Suprapubic skin (tissue), 4 donors: Measurements from ENCODE around the gene RBM47. TPM values are rescaled to one million over a fixed set of nuclear protein-coding genes. Genes with fewer than 3 reads are reported as not detected.
"Not testable (repeated sequence)": the region's sequence is repeated elsewhere in the genome, so short reads cannot be mapped to it uniquely, and the experiment has no call there.

Experiments used
- DNase-seq, 2 donors: peaks; one replicate each; pipeline ENCODE4 v3.0.0-alpha.2; 2019; ENCODE audit warnings: low spot score in 2 of 2
- H3K27ac ChIP-seq: fragments of 200-600 bp; sonication (generic); one replicate; pipeline ENCODE4 v1.5.1; 2019
- H3K27me3 ChIP-seq: fragments of 200-600 bp; sonication (generic); one replicate; pipeline ENCODE4 v1.5.1; 2019
- H3K36me3 ChIP-seq: fragments of 200-600 bp; sonication (generic); one replicate; pipeline ENCODE4 v1.5.1; 2019
- H3K4me1 ChIP-seq: fragments of 200-600 bp; sonication (generic); one replicate; pipeline ENCODE4 v1.5.1; 2019
- H3K4me3 ChIP-seq: fragments of 200-600 bp; sonication (generic); one replicate; pipeline ENCODE4 v1.5.1; 2019; ENCODE audit warnings: mild to moderate bottlenecking
- H3K9me3 ChIP-seq: fragments of 200-600 bp; sonication (generic); one replicate; pipeline ENCODE4 v1.5.1; 2019
- EP300 ChIP-seq: sonication (generic); formaldehyde crosslinking; IDR thresholded peaks from one replicate; pipeline ENCODE4 v1.6.1; 2017; ENCODE audit warnings: antibody characterized with exemption
- POLR2A ChIP-seq, 2 donors: fragments of 450-650 bp; IDR thresholded peaks; one replicate each; pipeline ENCODE4 v1.6.1; 2017; ENCODE audit warnings: antibody characterized with exemption in 2 of 2, mild to moderate bottlenecking in 2 of 2, moderate library complexity in 2 of 2
- POLR2AphosphoS5 ChIP-seq, 3 donors: sonication (generic); formaldehyde crosslinking; IDR thresholded peaks; one replicate each; pipeline ENCODE4 v1.6.1; 2017; ENCODE audit warnings: antibody characterized with exemption in 3 of 3
- WGBS: methylation state at CpG from one replicate; pipeline ENCODE4 v1.1.5; 2018; 5-methylcytosine and 5-hydroxymethylcytosine counted together
- total RNA-seq, 4 donors: library from RNA; depleted of rRNA; stranded (reverse); fragments of >200 nt; gene quantifications; one replicate each; pipeline ENCODE4 v1.1.0, GENCODE V29; 2016
- TF ChIP-seq, protein P1 (sequence below), 2 donors: fragments of 200-600 bp in 1 of 2; fragments of 450-650 bp in 1 of 2; sonication (generic) in 1 of 2; IDR thresholded peaks; one replicate each; pipeline ENCODE4 v1.5.1; 2016 to 2019; ENCODE audit warnings: antibody characterized with exemption in 2 of 2, mild to moderate bottlenecking in 1 of 2, moderate library complexity in 1 of 2

Gene RBM47
- total RNA-seq, 4 donors from 2014 or later = 40.2 to 286 (median 47.4) TPM

DNA sequence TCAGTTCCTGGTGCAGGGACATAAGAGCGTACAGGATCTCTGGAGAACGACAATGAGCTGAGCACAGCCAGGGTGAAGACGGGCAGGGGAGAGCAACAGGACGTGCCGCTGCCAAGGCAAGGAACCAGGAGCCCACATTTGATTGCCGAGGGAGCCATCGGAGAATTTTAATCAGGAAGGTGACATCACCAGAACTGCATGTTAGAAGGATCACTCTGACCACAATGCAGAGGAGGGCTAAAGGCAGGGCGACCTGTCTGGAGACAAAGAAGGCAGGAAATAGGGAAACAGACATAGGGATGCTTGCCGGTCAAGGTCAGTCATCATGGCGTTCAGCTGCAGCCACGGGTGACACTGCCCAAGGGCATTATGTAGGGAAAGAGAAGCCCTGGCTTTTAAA lies 81.4 kb downstream of the RBM47 start:
- Histone ChIP-seq H3K27ac (peak overlapping the region; percentile 2), H3K36me3 (no peaks in the 10 kb centered on the region), H3K4me3 (no peak overlapping the region), H3K9me3 (no peaks in the 10 kb centered on the region), H3K27me3 (no peaks in the 10 kb centered on the region), H3K4me1 (peaks cover 14% of the 10 kb centered on the region)
- 77% methylated on average over 11 of the region's 11 CpGs for WGBS
- TF ChIP-seq, protein P1, sequence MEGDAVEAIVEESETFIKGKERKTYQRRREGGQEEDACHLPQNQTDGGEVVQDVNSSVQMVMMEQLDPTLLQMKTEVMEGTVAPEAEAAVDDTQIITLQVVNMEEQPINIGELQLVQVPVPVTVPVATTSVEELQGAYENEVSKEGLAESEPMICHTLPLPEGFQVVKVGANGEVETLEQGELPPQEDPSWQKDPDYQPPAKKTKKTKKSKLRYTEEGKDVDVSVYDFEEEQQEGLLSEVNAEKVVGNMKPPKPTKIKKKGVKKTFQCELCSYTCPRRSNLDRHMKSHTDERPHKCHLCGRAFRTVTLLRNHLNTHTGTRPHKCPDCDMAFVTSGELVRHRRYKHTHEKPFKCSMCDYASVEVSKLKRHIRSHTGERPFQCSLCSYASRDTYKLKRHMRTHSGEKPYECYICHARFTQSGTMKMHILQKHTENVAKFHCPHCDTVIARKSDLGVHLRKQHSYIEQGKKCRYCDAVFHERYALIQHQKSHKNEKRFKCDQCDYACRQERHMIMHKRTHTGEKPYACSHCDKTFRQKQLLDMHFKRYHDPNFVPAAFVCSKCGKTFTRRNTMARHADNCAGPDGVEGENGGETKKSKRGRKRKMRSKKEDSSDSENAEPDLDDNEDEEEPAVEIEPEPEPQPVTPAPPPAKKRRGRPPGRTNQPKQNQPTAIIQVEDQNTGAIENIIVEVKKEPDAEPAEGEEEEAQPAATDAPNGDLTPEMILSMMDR (IDR thresholded peaks at IDR 0.05) = no peak
- no peak for TF ChIP-seq POLR2AphosphoS5 (IDR thresholded peaks at IDR 0.05)
- TF ChIP-seq EP300 = no peak
- no peak for TF ChIP-seq POLR2A (IDR thresholded peaks at IDR 0.05)
- no peak for DNase-seq

DNA sequence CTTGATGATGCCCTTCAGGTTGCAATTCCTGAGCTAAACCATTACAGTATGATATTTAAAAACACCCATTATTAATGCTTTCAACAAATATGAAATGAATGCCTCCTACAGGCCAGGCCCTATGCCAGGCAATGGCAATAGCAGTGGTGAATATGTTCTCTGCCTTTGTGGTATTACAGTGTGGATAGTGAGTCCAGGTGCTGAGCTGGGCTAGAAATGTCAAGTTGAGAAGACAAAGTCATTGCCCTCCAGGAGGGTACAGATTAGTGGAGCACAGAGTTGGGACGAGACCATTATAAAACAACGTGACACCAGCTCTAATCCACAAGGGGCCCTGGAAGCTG lies 81.9 kb downstream of the RBM47 start:
- TF ChIP-seq POLR2AphosphoS5 (IDR thresholded peaks at IDR 0.05) (no peak), POLR2A (IDR thresholded peaks at IDR 0.05) (no peak), EP300 (no peak)
- TF ChIP-seq, protein P1 (IDR thresholded peaks at IDR 0.05) = no peak
- Histone ChIP-seq H3K36me3 (no peaks in the 10 kb centered on the region), H3K27ac (no peak overlapping the region), H3K4me1 (peaks cover 14% of the 10 kb centered on the region), H3K9me3 (no peaks in the 10 kb centered on the region), H3K27me3 (no peaks in the 10 kb centered on the region), H3K4me3 (no peak overlapping the region)
- 95% methylated on average over 2 of the region's 2 CpGs for WGBS
- no peak for DNase-seq

GRCh38 chr4:40546969-40547788 lies 82.5 kb downstream of the RBM47 start:
- H3K4me1 ChIP-seq = peaks cover 14% of the 10 kb centered on the region
- H3K4me3 ChIP-seq = no peak overlapping the region
- no peaks in the 10 kb centered on the region for H3K27me3 ChIP-seq
- no peak for DNase-seq
- 92% methylated on average over 4 of the region's 4 CpGs for WGBS
- H3K27ac ChIP-seq = no peak overlapping the region
- no peak for TF ChIP-seq POLR2AphosphoS5 (IDR thresholded peaks at IDR 0.05)
- TF ChIP-seq POLR2A (IDR thresholded peaks at IDR 0.05) = no peak
- no peak for TF ChIP-seq EP300
- TF ChIP-seq, protein P1 (IDR thresholded peaks at IDR 0.05) = no peak
- no peaks in the 10 kb centered on the region for H3K36me3 ChIP-seq
- H3K9me3 ChIP-seq = no peaks in the 10 kb centered on the region

DNA sequence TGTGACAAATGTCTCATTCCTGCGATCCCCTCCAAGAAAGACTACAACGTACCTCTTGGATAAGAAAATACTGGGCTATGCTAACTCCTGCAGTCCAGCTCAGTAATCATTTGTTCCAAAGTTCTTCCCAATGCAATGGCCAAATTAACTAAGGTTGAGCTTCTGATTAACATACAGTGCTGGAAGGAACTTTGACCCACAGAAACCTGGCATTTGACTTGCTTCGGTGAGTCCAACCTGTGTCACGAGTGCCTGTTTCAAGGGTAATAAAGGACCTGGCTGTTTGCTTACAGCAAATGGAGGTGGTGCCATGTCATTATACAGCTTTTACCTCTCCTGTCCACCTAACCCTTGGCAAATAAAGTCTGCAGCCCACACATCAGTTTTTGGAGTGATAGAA lies 83.2 kb downstream of the RBM47 start:
- DNase-seq = no peak
- Histone ChIP-seq H3K4me3 (no peak overlapping the region), H3K27me3 (no peaks in the 10 kb centered on the region), H3K9me3 (no peaks in the 10 kb centered on the region), H3K4me1 (peaks cover 11% of the 10 kb centered on the region), H3K36me3 (no peaks in the 10 kb centered on the region), H3K27ac (no peak overlapping the region)
- 92% methylated on average over 4 of the region's 4 CpGs for WGBS
- TF ChIP-seq, protein P1 (IDR thresholded peaks at IDR 0.05) = no peak
- TF ChIP-seq POLR2AphosphoS5 (IDR thresholded peaks at IDR 0.05) (no peak), EP300 (no peak), POLR2A (IDR thresholded peaks at IDR 0.05) (no peak)

DNA sequence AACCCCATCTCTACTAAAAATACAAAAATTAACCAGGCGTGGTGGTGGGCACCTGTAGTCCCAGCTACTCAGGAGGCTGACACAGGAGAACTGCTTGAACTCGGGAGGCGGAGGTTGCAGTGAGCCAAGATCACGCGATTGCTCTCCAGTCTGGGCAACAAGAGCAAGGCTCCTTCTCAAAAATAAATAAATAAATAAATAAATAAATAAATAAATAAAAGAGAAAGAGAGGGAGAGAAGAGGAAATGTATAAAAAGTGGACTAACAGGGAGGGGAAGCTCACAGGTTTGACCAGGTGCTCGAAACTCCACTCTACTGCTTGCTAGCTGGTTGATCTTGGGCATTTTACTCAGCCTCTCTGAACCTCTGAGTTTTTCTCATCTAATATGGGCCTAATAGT lies 84.2 kb downstream of the RBM47 start:
- not testable (repeated sequence) for H3K27me3 ChIP-seq, H3K9me3 ChIP-seq, H3K36me3 ChIP-seq, H3K4me1 ChIP-seq, H3K4me3 ChIP-seq, DNase-seq, H3K27ac ChIP-seq
- WGBS = 95% methylated on average over 6 of the region's 6 CpGs
